Adrenal gland (tissue), 5 donors: ENCODE data around the gene DOCK4.
A peak's percentile ranks its signal among the peaks of the same experiment; 100 is the strongest.

ENCODE experiments used
- POLR2A ChIP-seq, 2 donors: fragments of 450-650 bp; IDR thresholded peaks; one replicate each; pipeline ENCODE4 v1.6.1; 2017; ENCODE audit warnings: antibody characterized with exemption in 2 of 2, mild to moderate bottlenecking in 2 of 2, moderate library complexity in 1 of 2
- TF ChIP-seq, protein P1 (sequence below), 6 experiments: fragments of 450-650 bp in 4 of 6; fragments of 200-600 bp in 2 of 6; sonication (generic) in 1 of 6; IDR thresholded peaks; 1 replicate in 5 of 6; 2 replicates in 1 of 6; pipeline versions ENCODE4 v1.5.1 to v1.8.0; 2016 to 2021; ENCODE audit warnings: antibody characterized with exemption in 6 of 6, mild to moderate bottlenecking in 2 of 6, moderate library complexity in 1 of 6
- donor health status: DM: no; HTN: no; CAD: no.

DNA sequence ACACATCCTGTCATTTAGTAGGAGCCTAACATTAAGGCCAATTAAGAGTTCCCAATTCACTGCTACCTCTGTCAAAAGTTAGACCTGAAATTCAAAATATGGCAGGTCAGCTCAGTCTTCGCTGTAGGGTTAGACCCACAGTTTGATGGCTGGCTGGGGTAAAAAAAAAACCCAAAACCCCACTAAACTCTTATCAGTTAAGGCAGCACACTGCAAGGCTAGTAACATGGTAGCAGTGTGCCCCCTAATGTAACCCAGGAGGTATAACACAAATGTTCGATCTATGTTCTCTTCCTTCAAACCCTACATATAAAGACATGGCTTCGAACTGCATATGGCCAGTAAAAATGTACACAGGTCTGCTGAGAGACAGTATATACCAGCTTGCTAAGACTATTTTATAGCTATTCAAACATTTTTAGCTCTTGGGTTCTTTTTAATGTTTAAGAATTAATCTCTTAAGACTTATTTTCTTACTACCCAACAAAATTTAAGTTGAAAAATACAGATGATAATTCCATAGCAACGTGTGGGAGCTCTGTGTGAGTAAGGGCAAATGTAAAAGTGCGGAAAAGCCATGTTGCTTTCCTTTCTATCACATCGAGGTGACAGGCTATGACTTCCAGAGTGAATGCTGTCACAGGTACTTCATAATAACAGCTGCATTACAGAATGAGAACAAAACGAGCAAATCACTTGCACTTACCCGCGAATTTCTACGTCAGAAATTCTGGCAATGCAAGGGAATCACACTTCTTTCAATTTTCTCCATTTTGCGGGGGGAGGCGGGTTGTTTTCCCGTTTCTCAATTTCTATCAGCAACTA lies 475.5 kb downstream of the DOCK4 start:
- TF ChIP-seq, protein P1, sequence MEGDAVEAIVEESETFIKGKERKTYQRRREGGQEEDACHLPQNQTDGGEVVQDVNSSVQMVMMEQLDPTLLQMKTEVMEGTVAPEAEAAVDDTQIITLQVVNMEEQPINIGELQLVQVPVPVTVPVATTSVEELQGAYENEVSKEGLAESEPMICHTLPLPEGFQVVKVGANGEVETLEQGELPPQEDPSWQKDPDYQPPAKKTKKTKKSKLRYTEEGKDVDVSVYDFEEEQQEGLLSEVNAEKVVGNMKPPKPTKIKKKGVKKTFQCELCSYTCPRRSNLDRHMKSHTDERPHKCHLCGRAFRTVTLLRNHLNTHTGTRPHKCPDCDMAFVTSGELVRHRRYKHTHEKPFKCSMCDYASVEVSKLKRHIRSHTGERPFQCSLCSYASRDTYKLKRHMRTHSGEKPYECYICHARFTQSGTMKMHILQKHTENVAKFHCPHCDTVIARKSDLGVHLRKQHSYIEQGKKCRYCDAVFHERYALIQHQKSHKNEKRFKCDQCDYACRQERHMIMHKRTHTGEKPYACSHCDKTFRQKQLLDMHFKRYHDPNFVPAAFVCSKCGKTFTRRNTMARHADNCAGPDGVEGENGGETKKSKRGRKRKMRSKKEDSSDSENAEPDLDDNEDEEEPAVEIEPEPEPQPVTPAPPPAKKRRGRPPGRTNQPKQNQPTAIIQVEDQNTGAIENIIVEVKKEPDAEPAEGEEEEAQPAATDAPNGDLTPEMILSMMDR (IDR thresholded peaks at IDR 0.05), result peak in 4 of 6 experiments; percentile 27 to 44 (median 36)
- TF ChIP-seq POLR2A (IDR thresholded peaks at IDR 0.05), result no peak
